ENCODE measurements around the gene POLR2A.
"Not testable (repeated sequence)": the region's sequence is repeated elsewhere in the genome, so short reads cannot be mapped to it uniquely, and the experiment has no call there.

DNA sequence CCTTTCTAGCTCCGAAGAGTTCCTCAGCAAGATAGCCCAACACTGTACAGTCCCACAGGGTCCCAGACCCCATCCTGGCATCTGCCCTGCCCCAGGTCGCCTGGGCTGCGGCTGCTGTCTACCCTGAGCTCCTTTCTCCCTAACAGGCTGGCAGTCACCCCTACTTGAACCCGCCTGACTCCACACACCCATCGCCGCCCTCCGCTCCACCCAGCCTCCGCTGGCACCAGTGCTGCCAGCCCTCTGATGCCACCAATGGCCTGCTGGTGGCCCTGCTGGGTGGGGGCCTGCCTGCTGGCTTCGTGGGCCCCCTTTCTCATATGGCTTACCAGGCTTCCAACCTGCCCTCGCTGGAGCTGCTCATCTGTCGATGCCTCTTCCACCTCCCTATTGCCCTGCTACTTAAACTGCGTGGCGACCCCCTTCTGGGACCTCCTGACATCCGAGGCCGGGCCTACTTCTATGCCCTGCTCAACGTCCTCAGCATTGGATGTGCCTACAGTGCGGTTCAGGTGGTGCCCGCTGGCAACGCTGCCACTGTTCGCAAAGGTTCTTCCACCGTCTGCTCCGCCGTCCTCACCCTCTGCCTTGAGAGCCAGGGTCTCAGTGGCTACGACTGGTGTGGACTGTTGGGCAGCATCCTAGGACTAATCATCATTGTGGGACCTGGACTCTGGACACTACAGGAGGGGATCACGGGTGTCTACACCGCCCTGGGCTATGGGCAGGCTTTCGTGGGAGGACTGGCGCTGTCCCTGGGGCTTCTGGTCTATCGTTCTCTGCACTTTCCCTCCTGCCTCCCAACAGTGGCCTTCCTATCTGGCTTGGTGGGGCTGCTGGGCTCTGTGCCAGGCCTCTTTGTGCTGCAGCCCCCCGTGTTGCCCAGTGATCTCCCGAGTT is 2.1 kb upstream of the POLR2A start:
- TF ChIP-seq, protein P1, sequence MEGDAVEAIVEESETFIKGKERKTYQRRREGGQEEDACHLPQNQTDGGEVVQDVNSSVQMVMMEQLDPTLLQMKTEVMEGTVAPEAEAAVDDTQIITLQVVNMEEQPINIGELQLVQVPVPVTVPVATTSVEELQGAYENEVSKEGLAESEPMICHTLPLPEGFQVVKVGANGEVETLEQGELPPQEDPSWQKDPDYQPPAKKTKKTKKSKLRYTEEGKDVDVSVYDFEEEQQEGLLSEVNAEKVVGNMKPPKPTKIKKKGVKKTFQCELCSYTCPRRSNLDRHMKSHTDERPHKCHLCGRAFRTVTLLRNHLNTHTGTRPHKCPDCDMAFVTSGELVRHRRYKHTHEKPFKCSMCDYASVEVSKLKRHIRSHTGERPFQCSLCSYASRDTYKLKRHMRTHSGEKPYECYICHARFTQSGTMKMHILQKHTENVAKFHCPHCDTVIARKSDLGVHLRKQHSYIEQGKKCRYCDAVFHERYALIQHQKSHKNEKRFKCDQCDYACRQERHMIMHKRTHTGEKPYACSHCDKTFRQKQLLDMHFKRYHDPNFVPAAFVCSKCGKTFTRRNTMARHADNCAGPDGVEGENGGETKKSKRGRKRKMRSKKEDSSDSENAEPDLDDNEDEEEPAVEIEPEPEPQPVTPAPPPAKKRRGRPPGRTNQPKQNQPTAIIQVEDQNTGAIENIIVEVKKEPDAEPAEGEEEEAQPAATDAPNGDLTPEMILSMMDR (IDR thresholded peaks at IDR 0.05): not testable (repeated sequence)
- TF ChIP-seq POLR2A (IDR thresholded peaks at IDR 0.05): not testable (repeated sequence)

Measured in Peyer's patch (tissue), 4 donors.